Skeletal muscle tissue (tissue), 4 donors: ENCODE measurements around the gene KNDC1. TPM values are rescaled to one million over a fixed set of nuclear protein-coding genes. Genes with fewer than 3 reads are reported as not detected.

Source experiments
- H3K27ac ChIP-seq: one replicate; pipeline ENCODE4 v1.7.0; 2013; ENCODE audit warnings: mild to moderate bottlenecking, low read depth, low read length, inconsistent platforms
- H3K27me3 ChIP-seq, 3 donors: one replicate each; pipeline ENCODE4 v1.7.0; 2013; ENCODE audit warnings: low read length in 3 of 3; ENCODE audit not compliant: control insufficient read depth in 3 of 3, insufficient read depth in 3 of 3
- H3K36me3 ChIP-seq, 3 donors: one replicate each; pipeline ENCODE4 v1.7.0; 2013; ENCODE audit warnings: low read length in 3 of 3; ENCODE audit not compliant: control insufficient read depth in 3 of 3, insufficient read depth in 3 of 3
- H3K4me1 ChIP-seq, 3 donors: one replicate each; pipeline ENCODE4 v1.7.0; 2013; ENCODE audit warnings: low read length in 3 of 3, mild to moderate bottlenecking in 3 of 3; ENCODE audit not compliant: control insufficient read depth in 3 of 3, insufficient read depth in 3 of 3
- H3K4me3 ChIP-seq, 3 donors: one replicate each; pipeline ENCODE4 v1.7.0; 2013; ENCODE audit warnings: low read length in 3 of 3
- H3K9ac ChIP-seq, 3 donors: one replicate each; pipeline ENCODE4 v1.7.0; 2013; ENCODE audit warnings: low read length in 3 of 3, mild to moderate bottlenecking in 3 of 3, moderate library complexity in 2 of 3, low read depth in 1 of 3
- H3K9me3 ChIP-seq, 3 donors: one replicate each; pipeline ENCODE4 v1.7.0; 2013; ENCODE audit warnings: low read length in 3 of 3; ENCODE audit not compliant: control insufficient read depth in 3 of 3
- total RNA-seq: library from RNA; depleted of rRNA; stranded (reverse); fragments of >200 nt; gene quantifications from one replicate; pipeline ENCODE4 v1.2.3, GENCODE V29; 2014
- donor health status: Osteomylitis.

KNDC1 gene
- total RNA-seq, 1 donor from 2014 or later = 0.52 TPM

DNA sequence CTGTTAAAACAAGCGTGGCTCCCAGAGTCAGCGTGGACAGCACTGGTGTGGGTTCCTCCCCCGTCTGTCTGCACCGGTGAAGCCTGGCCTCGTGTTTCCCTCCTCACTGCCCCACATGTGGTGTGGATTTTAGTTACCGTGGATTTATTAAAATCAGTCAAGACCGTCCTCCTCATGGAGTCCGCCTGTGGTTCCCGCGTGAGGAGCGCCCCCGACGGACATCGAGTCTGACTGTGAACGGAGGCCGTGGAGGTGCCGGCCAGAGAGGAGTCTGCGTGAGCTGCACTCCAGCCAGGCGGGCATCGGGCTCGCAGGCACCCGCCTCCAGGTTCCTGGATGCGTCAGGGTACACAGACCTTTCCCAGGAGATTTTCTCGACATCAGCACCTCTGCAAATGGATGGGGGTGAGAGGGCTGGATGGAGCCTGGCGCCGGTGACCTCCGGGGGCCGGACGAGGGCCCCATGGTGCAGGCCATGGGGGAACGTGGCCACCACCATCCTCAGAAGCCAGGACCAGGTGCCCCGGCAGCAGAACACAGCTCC, 43.7 kb downstream of the KNDC1 start:
- no peaks in the 10 kb centered on the region for H3K36me3 ChIP-seq
- no peaks in the 10 kb centered on the region for H3K9me3 ChIP-seq
- no peak overlapping the region for H3K4me3 ChIP-seq
- H3K9ac ChIP-seq = no peak overlapping the region
- H3K4me1 ChIP-seq = no peaks in the 10 kb centered on the region
- H3K27ac ChIP-seq = no peak overlapping the region
- peaks cover 0 to 24% (median 9%) of the 10 kb centered on the region in 3 donors for H3K27me3 ChIP-seq

DNA sequence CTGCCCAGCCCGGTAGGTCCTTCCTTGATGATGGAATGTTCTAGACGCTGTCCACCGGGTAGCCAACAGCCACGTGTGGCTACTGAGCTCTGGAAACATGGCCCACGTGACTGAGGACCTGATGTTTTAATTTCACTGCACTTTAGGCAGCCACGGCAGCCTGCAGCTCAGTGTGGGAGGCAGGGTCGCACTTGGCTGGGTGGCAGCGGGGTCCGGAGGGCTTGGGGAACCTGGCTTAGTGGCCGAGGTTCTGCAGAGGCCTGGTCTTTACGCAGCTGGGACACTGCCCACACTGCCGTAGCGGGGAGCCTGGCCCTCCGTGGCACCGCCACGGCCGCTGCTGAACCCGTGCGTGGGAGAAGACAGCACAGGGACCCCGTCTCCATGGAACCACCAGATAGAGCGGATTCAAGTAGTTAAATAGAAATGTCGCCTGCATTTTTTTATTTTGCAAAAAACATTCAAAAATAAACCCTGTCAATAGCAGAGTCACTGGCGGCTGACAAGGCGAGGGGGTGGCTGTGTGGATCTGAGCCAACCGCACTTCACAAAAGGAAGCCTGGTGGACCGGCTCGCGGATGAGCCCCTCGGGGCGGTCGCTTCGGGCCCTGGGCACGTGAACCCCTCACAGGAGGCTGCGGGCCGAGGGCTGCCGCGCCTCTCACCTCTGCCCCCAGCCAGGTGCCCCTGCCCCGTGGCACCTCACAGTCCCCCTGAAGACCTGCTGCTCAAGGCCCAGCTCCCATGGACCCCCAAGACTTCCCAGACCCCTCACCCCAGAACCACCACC, 44.4 kb downstream of the KNDC1 start:
- Histone ChIP-seq H3K36me3 (no peaks in the 10 kb centered on the region), H3K27ac (no peak overlapping the region), H3K4me1 (no peaks in the 10 kb centered on the region), H3K27me3 (peaks cover 5 to 27% (median 11%) of the 10 kb centered on the region in 3 donors), H3K4me3 (no peak overlapping the region), H3K9ac (no peak overlapping the region), H3K9me3 (no peaks in the 10 kb centered on the region)

DNA sequence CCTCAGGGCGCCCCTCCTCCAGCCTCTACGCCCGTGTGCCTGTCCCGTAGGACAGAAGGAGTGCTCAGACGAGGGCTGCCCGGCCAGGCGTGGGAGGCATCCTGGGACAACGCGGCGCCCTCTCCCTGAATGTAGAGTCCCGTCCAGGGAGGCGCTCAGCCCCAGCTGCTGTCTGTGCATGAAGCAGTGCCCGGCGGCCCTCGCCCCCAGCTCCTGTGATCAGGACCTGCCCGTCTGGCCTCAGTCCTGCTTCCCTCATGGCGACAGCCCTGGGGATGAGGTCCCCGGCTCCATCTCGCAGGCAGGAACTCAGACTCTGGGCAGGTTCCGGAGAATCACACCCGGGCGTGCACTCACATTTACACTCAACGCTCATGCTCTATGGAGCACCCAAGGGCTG, 45.1 kb downstream of the KNDC1 start:
- no peak overlapping the region for H3K27ac ChIP-seq
- no peaks in the 10 kb centered on the region for H3K4me1 ChIP-seq
- H3K27me3 ChIP-seq = peaks cover 6 to 27% (median 11%) of the 10 kb centered on the region in 3 donors

DNA sequence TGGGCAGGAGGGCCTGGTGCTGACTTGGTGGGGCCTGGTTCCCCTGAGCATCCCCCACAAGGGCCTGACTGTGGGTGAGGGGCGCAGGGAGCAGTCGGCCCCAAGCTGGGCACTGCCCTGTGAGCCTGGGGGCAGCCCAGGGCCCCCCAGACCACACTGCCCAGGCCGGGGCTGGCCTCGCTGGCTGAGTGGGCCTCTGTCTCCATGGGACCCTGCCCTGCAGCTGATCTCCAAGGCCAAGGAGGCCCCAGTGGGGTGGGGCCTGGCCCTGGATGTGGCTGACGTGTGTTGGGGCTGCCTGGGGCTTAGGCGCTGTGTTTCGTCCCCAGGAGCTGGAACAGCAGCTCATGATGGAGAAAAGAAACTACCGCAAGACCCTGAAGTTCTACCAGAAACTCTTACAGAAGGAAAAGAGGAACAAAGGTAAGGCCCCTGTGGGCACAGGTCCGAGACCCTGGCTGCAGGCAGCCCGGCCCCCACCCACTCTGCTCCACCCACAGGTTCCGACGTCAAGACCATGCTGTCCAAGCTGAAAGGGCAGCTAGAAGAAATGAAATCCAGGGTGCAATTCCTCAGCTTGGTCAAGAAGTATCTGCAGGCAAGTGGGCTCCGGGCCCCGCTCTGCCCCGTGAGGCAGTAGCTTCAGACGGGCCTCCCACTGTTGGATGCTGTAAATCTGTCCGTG, 46.5 kb downstream of the KNDC1 start:
- H3K36me3 ChIP-seq = no peaks in the 10 kb centered on the region
- H3K27me3 ChIP-seq = peaks cover 6 to 28% (median 10%) of the 10 kb centered on the region in 3 donors
- H3K4me1 ChIP-seq = no peaks in the 10 kb centered on the region
- H3K27ac ChIP-seq = no peak overlapping the region
- no peak overlapping the region for H3K4me3 ChIP-seq
- no peaks in the 10 kb centered on the region for H3K9me3 ChIP-seq
- no peak overlapping the region for H3K9ac ChIP-seq

More for the DNA sequence above, 45.1 kb downstream of the KNDC1 start:
- Histone ChIP-seq H3K36me3 (no peaks in the 10 kb centered on the region), H3K4me3 (no peak overlapping the region), H3K9ac (no peak overlapping the region), H3K9me3 (no peaks in the 10 kb centered on the region)

DNA sequence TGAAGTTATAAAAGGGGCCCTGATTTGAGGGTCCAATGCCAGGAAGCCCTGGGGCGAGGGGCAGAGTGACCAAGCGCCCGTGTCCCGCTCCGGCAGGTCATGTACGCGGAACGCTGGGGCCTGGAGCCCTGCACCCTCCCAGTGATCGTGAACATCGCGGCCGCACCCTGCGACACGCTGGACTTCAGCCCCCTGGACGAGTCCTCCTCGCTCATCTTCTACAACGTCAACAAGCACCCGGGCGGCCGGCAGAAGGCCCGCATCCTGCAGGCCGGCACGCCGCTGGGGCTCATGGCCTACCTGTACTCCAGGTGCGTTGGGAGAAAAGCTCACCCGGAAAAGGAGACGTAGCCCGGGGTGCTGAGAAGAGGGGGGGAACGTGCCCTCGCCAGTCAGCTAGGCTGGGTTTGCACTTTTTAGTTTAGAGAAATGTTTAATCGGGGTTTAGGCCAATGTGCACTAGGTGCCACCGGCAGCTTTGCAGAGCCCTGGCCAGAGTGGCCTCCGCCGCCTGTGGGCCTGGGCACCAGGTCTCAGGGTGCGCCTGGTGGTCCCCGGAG, 47.1 kb downstream of the KNDC1 start:
- Histone ChIP-seq H3K9ac (no peak overlapping the region), H3K9me3 (no peaks in the 10 kb centered on the region), H3K4me3 (no peak overlapping the region), H3K27ac (no peak overlapping the region), H3K27me3 (peaks cover 11 to 30% (median 11%) of the 10 kb centered on the region in 3 donors), H3K4me1 (no peaks in the 10 kb centered on the region), H3K36me3 (no peaks in the 10 kb centered on the region)

DNA sequence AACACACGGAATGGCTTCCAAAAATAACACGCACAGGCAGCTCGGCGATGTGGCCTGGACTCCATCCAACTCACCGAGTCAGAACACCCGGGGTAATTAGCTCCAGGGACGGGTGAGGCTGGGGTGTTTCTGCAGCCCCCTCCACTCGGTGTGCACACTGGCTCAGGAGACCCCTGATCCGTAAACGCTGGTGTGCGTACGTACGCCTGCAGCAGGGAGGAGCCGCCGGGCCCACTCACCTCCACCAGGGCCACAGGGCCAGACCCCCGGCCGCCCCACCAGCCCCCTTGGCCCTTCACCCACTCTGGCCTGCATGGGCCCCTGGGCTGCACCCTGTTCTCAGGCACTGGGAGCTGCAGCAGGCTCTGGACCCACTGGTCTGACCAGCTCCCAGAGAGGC, 47.6 kb downstream of the KNDC1 start:
- no peak overlapping the region for H3K4me3 ChIP-seq
- H3K9ac ChIP-seq = no peak overlapping the region
- peaks cover 13 to 32% (median 16%) of the 10 kb centered on the region in 3 donors for H3K27me3 ChIP-seq
- no peaks in the 10 kb centered on the region for H3K36me3 ChIP-seq
- H3K9me3 ChIP-seq = no peaks in the 10 kb centered on the region
- no peaks in the 10 kb centered on the region for H3K4me1 ChIP-seq
- no peak overlapping the region for H3K27ac ChIP-seq

DNA sequence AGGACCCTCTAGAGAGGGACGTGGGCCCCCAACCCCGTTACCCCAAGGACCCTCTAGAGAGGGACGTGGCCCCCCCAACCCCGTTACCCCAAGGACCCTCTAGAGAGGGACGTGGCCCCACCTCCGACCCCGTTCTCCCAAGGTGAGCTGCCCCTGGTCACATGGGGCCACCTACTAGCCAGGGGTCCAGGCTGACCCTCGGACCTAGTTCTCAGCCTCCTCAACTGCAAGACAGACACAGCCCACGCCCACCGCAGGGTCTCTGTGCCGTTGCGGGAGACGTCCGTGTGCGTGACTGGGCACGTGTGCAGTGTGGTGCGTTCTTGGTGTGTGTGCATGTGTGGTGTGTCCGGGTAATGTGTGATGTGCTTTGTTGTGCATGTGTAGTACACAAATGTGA, 48.4 kb downstream of the KNDC1 start:
- no peaks in the 10 kb centered on the region for H3K36me3 ChIP-seq
- no peak overlapping the region for H3K4me3 ChIP-seq
- no peaks in the 10 kb centered on the region for H3K4me1 ChIP-seq
- no peaks in the 10 kb centered on the region for H3K9me3 ChIP-seq
- peaks cover 13 to 32% (median 23%) of the 10 kb centered on the region in 3 donors for H3K27me3 ChIP-seq
- no peak overlapping the region for H3K9ac ChIP-seq
- H3K27ac ChIP-seq = no peak overlapping the region

DNA sequence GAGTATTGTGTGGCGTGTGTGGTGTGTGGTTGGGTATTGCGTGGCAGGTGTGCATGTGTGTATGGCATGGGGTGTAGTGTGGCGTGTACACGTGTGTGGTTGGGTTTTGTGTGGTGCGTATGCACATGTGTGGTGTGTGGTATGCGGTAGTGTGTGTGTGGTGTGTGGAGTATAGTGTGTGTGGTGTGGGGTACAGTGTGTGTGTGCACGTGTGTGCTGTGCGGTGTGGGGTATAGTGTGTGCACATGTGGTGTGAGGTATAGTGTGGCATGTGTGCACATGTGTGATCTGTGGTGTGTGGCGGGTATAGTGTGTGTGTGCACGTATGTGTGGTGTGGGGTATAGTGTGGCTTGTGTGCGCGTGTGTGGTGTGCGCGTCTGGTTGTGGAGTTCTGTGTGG, 49.1 kb downstream of the KNDC1 start:
- Histone ChIP-seq H3K9me3 (no peaks in the 10 kb centered on the region), H3K4me1 (no peaks in the 10 kb centered on the region), H3K4me3 (no peak overlapping the region), H3K36me3 (no peaks in the 10 kb centered on the region), H3K9ac (no peak overlapping the region), H3K27ac (no peak overlapping the region), H3K27me3 (peaks cover 17 to 35% (median 30%) of the 10 kb centered on the region in 3 donors)

DNA sequence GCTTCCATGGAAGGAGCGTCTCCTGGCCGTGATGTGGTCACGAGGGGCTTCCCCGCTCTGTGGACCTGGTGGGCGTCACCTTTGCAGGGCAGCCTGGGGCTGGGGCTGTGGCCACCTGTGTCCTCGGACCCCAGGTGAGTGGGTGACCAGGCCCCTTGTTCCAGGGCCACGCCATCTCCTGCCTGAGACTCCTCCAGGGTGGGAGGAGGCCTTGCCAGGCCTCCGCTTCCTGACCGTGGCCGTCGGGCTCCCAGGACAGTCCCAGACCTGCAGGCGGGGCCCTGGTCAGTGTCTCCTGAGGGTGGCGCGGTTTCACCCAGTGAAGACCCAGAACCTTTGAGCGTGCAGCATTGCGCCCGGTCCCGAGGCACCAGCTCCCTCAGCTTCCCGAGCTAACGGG, 49.6 kb downstream of the KNDC1 start:
- no peaks in the 10 kb centered on the region for H3K36me3 ChIP-seq
- H3K4me1 ChIP-seq = no peaks in the 10 kb centered on the region
- H3K4me3 ChIP-seq = no peak overlapping the region
- H3K9me3 ChIP-seq = no peaks in the 10 kb centered on the region
- no peak overlapping the region for H3K27ac ChIP-seq
- H3K27me3 ChIP-seq = peaks cover 20 to 39% (median 35%) of the 10 kb centered on the region in 3 donors
- H3K9ac ChIP-seq = no peak overlapping the region
